Heart right ventricle (tissue), 16 donors: ENCODE measurements around the gene MINK1. TPM values are rescaled to one million over a fixed set of nuclear protein-coding genes. Genes with fewer than 3 reads are reported as not detected.

Experiments used
- ATAC-seq, 8 donors: fragments of 200-7000 bp; cut with Tn5 transposase; one replicate each; pipeline ENCODE4 v1.9.1; 2020; ENCODE audit warnings: mild to moderate bottlenecking in 8 of 8, moderate library complexity in 8 of 8, moderate number of reproducible peaks in 1 of 8
- DNase-seq, 2 donors: peaks; one replicate each; pipeline ENCODE4 v3.0.0-alpha.2; 2020
- H3K27ac ChIP-seq, 10 donors: fragments of 200-600 bp; sonication (generic) in 2 of 10; one replicate each; pipeline versions ENCODE4 v1.5.0 to v1.8.0; 2020 to 2022; ENCODE audit warnings: mild to moderate bottlenecking in 3 of 10
- H3K27me3 ChIP-seq, 7 donors: fragments of 200-600 bp; one replicate each; pipeline ENCODE4 v1.8.0; 2021 to 2022; ENCODE audit warnings: mild to moderate bottlenecking in 2 of 7
- H3K36me3 ChIP-seq, 9 donors: fragments of 200-600 bp; sonication (generic) in 1 of 9; one replicate each; pipeline versions ENCODE4 v1.5.0 to v1.8.0; 2020 to 2022; ENCODE audit warnings: mild to moderate bottlenecking in 2 of 9
- H3K4me1 ChIP-seq, 9 donors: fragments of 200-600 bp; sonication (generic) in 1 of 9; one replicate each; pipeline versions ENCODE4 v1.5.0 to v1.8.0; 2020 to 2022; ENCODE audit warnings: mild to moderate bottlenecking in 4 of 9
- H3K4me3 ChIP-seq, 10 donors: fragments of 200-600 bp; sonication (generic) in 2 of 10; one replicate each; pipeline versions ENCODE4 v1.5.0 to v1.8.0; 2020 to 2022; ENCODE audit warnings: mild to moderate bottlenecking in 7 of 10, moderate library complexity in 2 of 10
- H3K9me3 ChIP-seq, 11 donors: fragments of 200-600 bp in 10 of 11; sonication (generic) in 2 of 11; one replicate each; pipeline versions ENCODE4 v1.5.0 to v1.8.0; 2013 to 2022; ENCODE audit warnings: mild to moderate bottlenecking in 2 of 11, control low read depth in 1 of 11, moderate library complexity in 1 of 11
- CTCF ChIP-seq, 9 donors: fragments of 200-600 bp; sonication (generic) in 2 of 9; IDR thresholded peaks; one replicate each; pipeline versions ENCODE4 v1.5.0 to v1.8.0; 2021 to 2022; ENCODE audit warnings: antibody characterized with exemption in 9 of 9, mild to moderate bottlenecking in 5 of 9, moderate library complexity in 1 of 9
- WGBS, 2 donors: extraction: QIAGEN DNeasy Blood & Tissue Kit; methylation state at CpG; one replicate each; pipeline ENCODE4 v1.1.7; 2013; ENCODE audit warnings: inconsistent platforms in 1 of 2; 5-methylcytosine and 5-hydroxymethylcytosine counted together
- intact Hi-C, 10 donors: fragments of 100-400 bp; cut with DNase I; formaldehyde crosslinking; loops; one replicate each; pipeline versions ENCODE4 v1.11.1 to v1.14.2; 2022
- polyA plus RNA-seq, 2 donors: library from polyadenylated mRNA; stranded (reverse); fragments of 200-250 nt; gene quantifications; one replicate each; pipeline ENCODE4 v1.2.3, GENCODE V29; 2013
- total RNA-seq, 10 donors: library from RNA; stranded (reverse); fragmentation: NEBNext Ultra II Directional in 3 of 10; extraction: Animal tissue kit (Norgen Biotek cat#: 25700) in 3 of 10; gene quantifications; one replicate each; pipeline versions ENCODE4 v1.2.1 to v1.2.4, GENCODE V29; 2021 to 2023
- donor health status: Arrhythmogenic right ventricular cardiomyopathy.
- donor health status: ischemic (EF 13 %, LVEDD 7.1; RV severe dilation, severe dysfunction).
- donor health status: healthy with polysubstance abuse.
- donor health status: DM: no; HTN: yes; CAD: no.
- donor health status: DM: no; HTN: no; CAD: no.
- donor health status: ischemic (EF 25% LVEDD 6.9; RV normal size, moderate dysfunction).
- donor health status: ischemic (EF 25% LVEDD 5.7; RV mildly dilated, moderate dysfunction).
- donor health status: healthy.
- donor health status: DM: yes; HTN: yes; CAD: no.
- donor health status: Ischemic cardiomyopathy.
- donor health status: ischemic (EF 35%, LVEDD 5.7; RV mildly dilated, moderate dysfunction).
- donor health status: nonischemic (EF 11% LVEDD 7.7; RV severe dilation, severe dysfunction).
- donor health status: DM: yes; HTN: yes; CAD: no.
- donor health status: PGD.
- donor health status: ischemic (EF 29% LVEDD 5.4; RV normal size, mild dysfunction).
- donor health status: nonischemic (EF 23%, LVEDD 6.1; RV moderate dilation, normal function).

Gene MINK1
- total and polyA plus RNA-seq, 12 donors = 17.3 to 54.1 (median 33.5) TPM

GRCh38 chr17:4838309-4838785 is 5.2 kb downstream of the MINK1 start:
- TF ChIP-seq CTCF (IDR thresholded peaks at IDR 0.05) = peak in 1 of 9 donors; percentile 4
- ATAC-seq = peak in 1 of 8 donors; percentile 8
- intact Hi-C loops = loop anchor here in 5 of 10 donors (5.0 to 10.0 kb wide), 3 partner anchors 41 to 46 kb away; partner anchors contain the start of gene PSMB6 (in 3 of the 5)
- H3K27ac ChIP-seq = peak overlapping the region in 8 of 10 donors; percentile 43 to 84 (median 72)
- no peaks in the 10 kb centered on the region for H3K27me3 ChIP-seq
- WGBS, 2 donors = 62 to 64% methylated on average over 3 of the region's 3 CpGs
- no peaks in the 10 kb centered on the region for H3K9me3 ChIP-seq
- peaks cover 10 to 81% (median 71%) of the 10 kb centered on the region in 9 donors for H3K4me1 ChIP-seq
- DNase-seq = no peak
- no peak overlapping the region for H3K4me3 ChIP-seq
- peaks cover 0 to 9% (median 0%) of the 10 kb centered on the region in 9 donors for H3K36me3 ChIP-seq

DNA sequence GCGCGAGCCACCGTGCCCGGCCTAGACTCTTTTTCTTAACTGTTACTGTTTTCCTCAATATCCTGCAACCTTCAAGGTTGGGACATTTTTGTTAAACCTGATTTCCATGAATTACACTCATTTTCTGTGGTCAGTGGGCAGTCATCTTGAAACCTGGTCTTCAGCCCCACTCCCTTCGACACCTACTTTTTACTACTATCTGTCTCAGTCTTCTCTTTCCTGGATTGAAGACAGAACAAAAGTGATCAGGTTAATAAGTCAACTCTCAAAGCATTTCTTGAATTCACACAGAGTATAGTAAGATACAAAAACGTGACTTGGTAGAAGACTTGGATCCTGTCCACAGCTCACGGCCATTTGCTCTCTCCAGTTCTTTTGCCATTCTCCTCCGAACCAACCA is 6.1 kb downstream of the MINK1 start:
- DNase-seq = no peak
- Histone ChIP-seq H3K36me3 (peaks cover 0 to 9% (median 0%) of the 10 kb centered on the region in 9 donors), H3K4me1 (peaks cover 10 to 85% (median 67%) of the 10 kb centered on the region in 9 donors), H3K27ac (peak overlapping the region in 4 of 10 donors; percentile 43 to 80 (median 66)), H3K4me3 (no peak overlapping the region), H3K9me3 (no peaks in the 10 kb centered on the region), H3K27me3 (no peaks in the 10 kb centered on the region)
- TF ChIP-seq CTCF (IDR thresholded peaks at IDR 0.05) = no peak
- 86 to 90% methylated on average over 8 of the region's 8 CpGs for WGBS, 2 donors
- intact Hi-C loops = loop anchor here in 5 of 10 donors (5.0 to 10.0 kb wide), 3 partner anchors 42 to 46 kb away; partner anchors contain the start of gene PSMB6 (in 3 of the 5)
- ATAC-seq = no peak

DNA sequence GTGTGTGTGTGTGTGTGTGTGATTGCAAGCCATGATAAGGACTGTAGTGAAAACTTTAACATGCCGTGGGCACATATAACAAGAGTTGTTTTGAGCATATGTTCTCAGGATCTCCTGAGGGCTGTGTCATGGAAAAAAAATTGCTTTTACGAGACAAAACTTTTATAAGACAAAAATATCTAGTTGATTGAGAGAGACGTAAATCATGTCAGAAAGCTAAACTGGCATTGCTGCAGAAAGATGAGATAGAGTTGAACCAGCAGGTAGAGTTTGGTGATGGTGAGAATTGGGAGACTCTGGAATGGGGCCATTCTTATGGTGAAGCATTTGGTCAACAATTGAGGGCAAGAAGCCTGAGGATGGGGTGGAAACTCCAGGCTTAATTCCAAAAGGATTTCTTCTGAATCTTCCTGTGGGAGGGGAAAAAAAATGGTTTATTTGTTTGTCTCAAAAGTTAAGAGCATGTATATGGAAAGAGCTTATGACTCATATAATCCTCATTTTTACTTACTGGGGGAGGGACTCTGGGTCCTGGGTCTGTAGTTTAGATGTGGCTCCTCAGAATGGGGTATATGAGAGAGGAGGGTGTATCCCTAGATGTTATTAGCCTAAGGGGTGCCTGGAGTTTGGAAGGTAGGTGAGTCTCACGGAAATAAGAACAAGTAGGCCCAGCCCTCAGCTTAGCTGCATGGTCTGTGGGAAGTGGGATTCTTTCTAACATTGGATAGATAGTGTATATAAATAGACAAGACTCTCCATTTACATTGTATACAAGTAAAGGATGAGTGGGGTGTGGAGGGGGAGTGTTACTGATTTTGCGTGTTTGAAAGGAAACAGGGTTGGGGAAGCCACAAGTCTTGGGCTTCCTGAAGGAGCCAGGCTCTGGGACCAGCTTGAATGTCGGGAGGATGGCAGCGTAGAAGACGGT is 7.1 kb downstream of the MINK1 start:
- intact Hi-C loops = loop anchor here in 6 of 10 donors (1.0 to 10.0 kb wide), 4 partner anchors 12 to 45 kb away; partner anchors contain the start of gene PSMB6 (in 3 of the 6)
- H3K9me3 ChIP-seq = no peaks in the 10 kb centered on the region
- H3K4me1 ChIP-seq = peaks cover 8 to 84% (median 57%) of the 10 kb centered on the region in 9 donors
- H3K27ac ChIP-seq = peak overlapping the region in 1 of 10 donors; percentile 34
- H3K36me3 ChIP-seq = peaks cover 0 to 9% (median 0%) of the 10 kb centered on the region in 9 donors
- no peak for TF ChIP-seq CTCF (IDR thresholded peaks at IDR 0.05)
- no peak overlapping the region for H3K4me3 ChIP-seq
- DNase-seq (no peak), ATAC-seq (no peak)
- 79 to 81% methylated on average over 8 of the region's 8 CpGs for WGBS, 2 donors
- no peaks in the 10 kb centered on the region for H3K27me3 ChIP-seq

DNA sequence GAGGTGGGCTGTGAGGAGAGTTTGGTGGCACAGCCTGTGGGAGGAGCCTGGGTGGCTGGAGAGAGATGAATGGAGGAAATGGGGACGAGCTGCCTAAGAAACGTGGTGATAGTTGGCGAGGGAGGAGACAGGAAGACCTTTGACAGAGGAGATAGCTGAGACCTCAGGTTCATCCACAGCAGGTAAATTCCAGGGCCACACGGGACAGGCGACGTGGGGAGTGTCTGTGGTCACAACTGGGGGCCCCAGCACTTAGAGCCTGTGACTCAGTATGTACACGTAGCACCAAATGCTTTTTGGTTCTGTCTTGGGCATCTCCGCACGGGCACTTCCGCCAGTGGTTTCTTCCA is 7.7 kb downstream of the MINK1 start:
- DNase-seq = no peak
- no peak for TF ChIP-seq CTCF (IDR thresholded peaks at IDR 0.05)
- H3K27me3 ChIP-seq = no peaks in the 10 kb centered on the region
- no peak for ATAC-seq
- no peaks in the 10 kb centered on the region for H3K9me3 ChIP-seq
- H3K27ac ChIP-seq = no peak overlapping the region
- peaks cover 0 to 9% (median 0%) of the 10 kb centered on the region in 9 donors for H3K36me3 ChIP-seq
- H3K4me1 ChIP-seq = peaks cover 8 to 84% (median 54%) of the 10 kb centered on the region in 9 donors
- 83 to 87% methylated on average over 10 of the region's 10 CpGs for WGBS, 2 donors
- intact Hi-C loops = loop anchor here in 1 of 10 donors (1.0 kb wide), 1 partner anchor 11 kb away; no protein-coding TSS in a partner anchor
- no peak overlapping the region for H3K4me3 ChIP-seq
